NB4 (cell line): ENCODE measurements around the gene INSC.

Experiments used
- POLR2A ChIP-seq: IDR thresholded peaks from 2 replicates; pipeline ENCODE4 v1.6.1; 2011; ENCODE audit warnings: mild to moderate bottlenecking; ENCODE audit not compliant: insufficient read length; ENCODE audit errors: extremely low read depth
- TF ChIP-seq, protein P1 (sequence below): IDR thresholded peaks from one replicate; pipeline ENCODE4 v1.5.1; 2012; ENCODE audit warnings: low read depth, low read length

DNA sequence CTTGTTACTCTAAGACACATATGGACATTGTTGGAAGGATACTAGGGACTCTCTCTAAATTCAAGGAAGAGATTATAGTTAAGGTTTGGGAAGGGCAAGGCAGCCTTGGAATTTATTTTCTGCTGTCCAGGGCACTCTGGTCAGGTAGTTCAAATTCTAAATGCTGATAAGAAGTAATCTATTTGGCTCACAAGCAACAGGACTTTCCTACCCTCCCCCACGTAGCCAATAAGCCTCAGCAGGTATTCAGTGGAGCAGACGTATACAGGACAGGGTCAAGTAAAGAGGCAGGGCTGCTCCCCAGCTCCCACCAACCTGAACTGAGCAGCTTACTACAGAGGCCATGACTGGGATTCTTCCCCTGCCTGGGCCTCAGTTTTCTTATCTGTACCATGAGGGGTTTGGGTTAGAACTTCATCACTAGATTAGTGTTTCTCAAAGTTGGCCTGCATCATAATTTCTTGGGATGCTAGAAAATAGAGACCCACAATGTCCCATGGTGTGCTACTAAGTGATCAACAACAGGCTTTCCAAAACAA lies 6.1 kb upstream of the INSC start:
- TF ChIP-seq, protein P1, sequence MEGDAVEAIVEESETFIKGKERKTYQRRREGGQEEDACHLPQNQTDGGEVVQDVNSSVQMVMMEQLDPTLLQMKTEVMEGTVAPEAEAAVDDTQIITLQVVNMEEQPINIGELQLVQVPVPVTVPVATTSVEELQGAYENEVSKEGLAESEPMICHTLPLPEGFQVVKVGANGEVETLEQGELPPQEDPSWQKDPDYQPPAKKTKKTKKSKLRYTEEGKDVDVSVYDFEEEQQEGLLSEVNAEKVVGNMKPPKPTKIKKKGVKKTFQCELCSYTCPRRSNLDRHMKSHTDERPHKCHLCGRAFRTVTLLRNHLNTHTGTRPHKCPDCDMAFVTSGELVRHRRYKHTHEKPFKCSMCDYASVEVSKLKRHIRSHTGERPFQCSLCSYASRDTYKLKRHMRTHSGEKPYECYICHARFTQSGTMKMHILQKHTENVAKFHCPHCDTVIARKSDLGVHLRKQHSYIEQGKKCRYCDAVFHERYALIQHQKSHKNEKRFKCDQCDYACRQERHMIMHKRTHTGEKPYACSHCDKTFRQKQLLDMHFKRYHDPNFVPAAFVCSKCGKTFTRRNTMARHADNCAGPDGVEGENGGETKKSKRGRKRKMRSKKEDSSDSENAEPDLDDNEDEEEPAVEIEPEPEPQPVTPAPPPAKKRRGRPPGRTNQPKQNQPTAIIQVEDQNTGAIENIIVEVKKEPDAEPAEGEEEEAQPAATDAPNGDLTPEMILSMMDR = no peak
- no peak for TF ChIP-seq POLR2A
